Left lung (tissue), 10 donors: Measurements from ENCODE around the gene ZCCHC17. TPM values are rescaled to one million over a fixed set of nuclear protein-coding genes. Genes with fewer than 3 reads are reported as not detected.

Experiments
- ATAC-seq: fragments of 200-7000 bp; cut with Tn5 transposase; one replicate; pipeline ENCODE4 v1.9.1; 2020; ENCODE audit warnings: moderate library complexity
- DNase-seq, 4 donors: peaks; one replicate each; pipeline ENCODE4 v3.0.0-alpha.2; 2013 to 2020
- H3K27ac ChIP-seq, 2 donors: fragments of 200-600 bp; sonication (generic) in 1 of 2; one replicate each; pipeline versions ENCODE4 v1.5.0 to v1.8.0; 2020 to 2021
- H3K27me3 ChIP-seq, 2 donors: fragments of 200-600 bp; sonication (generic) in 1 of 2; one replicate each; pipeline versions ENCODE4 v1.5.0 to v1.8.0; 2020 to 2021
- H3K36me3 ChIP-seq, 2 donors: fragments of 200-600 bp; sonication (generic) in 1 of 2; one replicate each; pipeline versions ENCODE4 v1.5.0 to v1.8.0; 2020 to 2021
- H3K4me1 ChIP-seq, 2 donors: fragments of 200-600 bp; one replicate each; pipeline ENCODE4 v1.8.0; 2021
- H3K4me3 ChIP-seq, 2 donors: fragments of 200-600 bp; sonication (generic) in 1 of 2; one replicate each; pipeline versions ENCODE4 v1.5.0 to v1.8.0; 2020 to 2021; ENCODE audit warnings: mild to moderate bottlenecking in 1 of 2
- H3K9me3 ChIP-seq, 2 donors: fragments of 200-600 bp; sonication (generic) in 1 of 2; one replicate each; pipeline versions ENCODE4 v1.5.0 to v1.8.0; 2020 to 2021
- CTCF ChIP-seq, 2 donors: fragments of 200-600 bp; sonication (generic) in 1 of 2; IDR thresholded peaks; one replicate each; pipeline versions ENCODE4 v1.5.0 to v1.8.0; 2021; ENCODE audit warnings: antibody characterized with exemption in 2 of 2
- intact Hi-C, 2 donors: fragments of 100-400 bp; cut with DNase I; formaldehyde crosslinking; loops; one replicate each; pipeline versions ENCODE4 v1.11.2 to v1.14.2; 2022
- polyA plus RNA-seq, 6 donors: library from polyadenylated mRNA; unstranded; fragments of 120-200 nt; gene quantifications; one replicate each; pipeline ENCODE4 v1.2.1, GENCODE V29; 2013; ENCODE audit not compliant: insufficient read length in 6 of 6
- total RNA-seq, 2 donors: library from RNA; stranded (reverse); fragmentation: NEBNext Ultra II Directional; extraction: Animal tissue kit (Norgen Biotek cat#: 25700); gene quantifications; one replicate each; pipeline ENCODE4 v1.2.1, GENCODE V29; 2021
- donor health status: DM: no; HTN: yes; CAD: no.
- donor health status: DM: no; HTN: no; CAD: no.

Gene ZCCHC17
- total and polyA plus RNA-seq, 8 donors, result 20.1 to 51.7 (median 43.8) TPM

GRCh38 chr1:31396633-31397351 lies 100.0 kb downstream of the ZCCHC17 start:
- intact Hi-C loops, result no loop called here
- no peaks in the 10 kb centered on the region for H3K9me3 ChIP-seq
- no peak overlapping the region for H3K4me3 ChIP-seq
- TF ChIP-seq CTCF (IDR thresholded peaks at IDR 0.05), result peak in 1 of 2 donors; percentile 16
- H3K4me1 ChIP-seq, result peaks cover 7 to 31% of the 10 kb centered on the region in 2 donors
- H3K27me3 ChIP-seq, result peaks cover 0 to 4% of the 10 kb centered on the region in 2 donors
- no peak overlapping the region for H3K27ac ChIP-seq
- H3K36me3 ChIP-seq, result no peaks in the 10 kb centered on the region
- no peak for ATAC-seq
- DNase-seq, result no peak

- no peak for TF ChIP-seq CTCF (IDR thresholded peaks at IDR 0.05)
- Histone ChIP-seq H3K27ac (no peak overlapping the region), H3K4me3 (no peak overlapping the region), H3K4me1 (peaks cover 7 to 31% of the 10 kb centered on the region in 2 donors), H3K9me3 (no peaks in the 10 kb centered on the region), H3K36me3 (no peaks in the 10 kb centered on the region), H3K27me3 (peaks cover 0 to 4% of the 10 kb centered on the region in 2 donors)
- peak in 1 of 4 donors; percentile 20 for DNase-seq
- no peak for ATAC-seq
- intact Hi-C loops, result no loop called here
These were observed 100.7 kb downstream of the ZCCHC17 start for GRCh38 chr1:31397360-31398095.

DNA sequence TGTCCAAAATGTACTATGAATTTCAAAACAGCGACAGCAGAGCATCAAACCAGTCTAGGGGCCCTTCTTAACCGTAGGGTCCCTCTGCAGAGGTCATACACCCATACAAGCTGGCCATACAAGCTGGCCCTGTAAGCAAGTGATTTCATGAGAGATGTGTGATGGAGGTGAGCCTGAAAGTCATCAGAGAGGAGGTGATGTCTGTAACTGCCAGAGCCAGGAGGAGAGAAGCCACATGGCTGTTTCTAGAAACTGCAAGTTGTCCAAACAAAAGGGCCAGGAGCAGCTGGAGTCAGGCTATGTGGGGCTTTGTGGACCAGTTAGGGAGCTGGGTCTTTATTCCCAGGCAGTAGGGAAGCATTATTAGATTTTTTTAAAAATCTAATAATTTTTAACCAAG lies 101.4 kb downstream of the ZCCHC17 start:
- DNase-seq, result no peak
- no peak for TF ChIP-seq CTCF (IDR thresholded peaks at IDR 0.05)
- no peak for ATAC-seq
- Histone ChIP-seq H3K27me3 (peaks cover 0 to 4% of the 10 kb centered on the region in 2 donors), H3K9me3 (no peaks in the 10 kb centered on the region), H3K36me3 (no peaks in the 10 kb centered on the region), H3K4me1 (peaks cover 7 to 31% of the 10 kb centered on the region in 2 donors), H3K27ac (no peak overlapping the region), H3K4me3 (no peak overlapping the region)
- intact Hi-C loops, result no loop called here

- no peak for TF ChIP-seq CTCF (IDR thresholded peaks at IDR 0.05)
- DNase-seq (no peak), ATAC-seq (no peak)
- Histone ChIP-seq H3K27ac (no peak overlapping the region), H3K9me3 (no peaks in the 10 kb centered on the region), H3K36me3 (no peaks in the 10 kb centered on the region), H3K4me1 (peaks cover under 1 to 22% of the 10 kb centered on the region in 2 donors), H3K4me3 (no peak overlapping the region), H3K27me3 (peaks cover 0 to 1% of the 10 kb centered on the region in 2 donors)
- intact Hi-C loops, result no loop called here
These were observed 103.1 kb downstream of the ZCCHC17 start for GRCh38 chr1:31399976-31400375.

GRCh38 chr1:31400393-31400792 lies 103.6 kb downstream of the ZCCHC17 start:
- H3K4me1 ChIP-seq, result peaks cover 0 to 18% of the 10 kb centered on the region in 2 donors

More at GRCh38 chr1:31400393-31400792, 103.6 kb downstream of the ZCCHC17 start:
- intact Hi-C loops, result no loop called here
- DNase-seq (no peak), ATAC-seq (no peak)
- Histone ChIP-seq H3K4me3 (no peak overlapping the region), H3K27me3 (no peaks in the 10 kb centered on the region), H3K9me3 (no peaks in the 10 kb centered on the region), H3K36me3 (no peaks in the 10 kb centered on the region), H3K27ac (no peak overlapping the region)
- no peak for TF ChIP-seq CTCF (IDR thresholded peaks at IDR 0.05)
